DND-41 (cell line): ENCODE measurements around the gene CCDC138.

Experiments
- EZH2 ChIP-seq: IDR thresholded peaks from 3 replicates; pipeline ENCODE4 v1.6.1; 2012; ENCODE audit warnings: borderline replicate concordance, low read depth, mild to moderate bottlenecking, moderate library complexity, low read length, inconsistent platforms; ENCODE audit not compliant: severe bottlenecking
- TF ChIP-seq, protein P1 (sequence below): IDR thresholded peaks from 2 replicates; pipeline ENCODE4 v1.5.1; 2012; ENCODE audit warnings: borderline replicate concordance, low read length, moderate library complexity, mild to moderate bottlenecking; ENCODE audit not compliant: poor library complexity, severe bottlenecking; ENCODE audit errors: extremely low read depth

DNA sequence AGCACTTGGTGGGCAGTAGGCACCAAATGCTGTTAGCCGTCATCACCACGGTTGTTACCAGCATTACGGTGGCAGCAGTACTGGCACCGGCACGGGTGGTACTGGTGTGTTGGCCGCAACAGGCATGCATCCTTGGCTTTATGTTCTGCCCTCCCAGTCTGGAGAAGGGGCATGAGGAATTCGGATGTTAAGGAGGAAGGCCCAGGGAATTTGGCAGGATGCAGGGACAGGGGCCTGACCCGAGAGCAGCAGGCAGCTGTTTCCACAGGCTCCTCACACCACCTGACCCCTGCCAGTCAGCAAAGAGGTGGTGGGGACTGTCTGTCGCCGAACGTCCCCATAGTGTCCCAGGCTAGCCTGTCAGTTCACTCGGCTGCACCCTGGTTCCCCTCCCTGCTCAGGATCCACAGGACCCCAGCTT lies 123.5 kb downstream of the CCDC138 start:
- TF ChIP-seq, protein P1, sequence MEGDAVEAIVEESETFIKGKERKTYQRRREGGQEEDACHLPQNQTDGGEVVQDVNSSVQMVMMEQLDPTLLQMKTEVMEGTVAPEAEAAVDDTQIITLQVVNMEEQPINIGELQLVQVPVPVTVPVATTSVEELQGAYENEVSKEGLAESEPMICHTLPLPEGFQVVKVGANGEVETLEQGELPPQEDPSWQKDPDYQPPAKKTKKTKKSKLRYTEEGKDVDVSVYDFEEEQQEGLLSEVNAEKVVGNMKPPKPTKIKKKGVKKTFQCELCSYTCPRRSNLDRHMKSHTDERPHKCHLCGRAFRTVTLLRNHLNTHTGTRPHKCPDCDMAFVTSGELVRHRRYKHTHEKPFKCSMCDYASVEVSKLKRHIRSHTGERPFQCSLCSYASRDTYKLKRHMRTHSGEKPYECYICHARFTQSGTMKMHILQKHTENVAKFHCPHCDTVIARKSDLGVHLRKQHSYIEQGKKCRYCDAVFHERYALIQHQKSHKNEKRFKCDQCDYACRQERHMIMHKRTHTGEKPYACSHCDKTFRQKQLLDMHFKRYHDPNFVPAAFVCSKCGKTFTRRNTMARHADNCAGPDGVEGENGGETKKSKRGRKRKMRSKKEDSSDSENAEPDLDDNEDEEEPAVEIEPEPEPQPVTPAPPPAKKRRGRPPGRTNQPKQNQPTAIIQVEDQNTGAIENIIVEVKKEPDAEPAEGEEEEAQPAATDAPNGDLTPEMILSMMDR, result no peak
- TF ChIP-seq EZH2, result no peak
